Measurements from ENCODE around the gene MYO16.

MYO16 gene

GRCh38 chr13:108741930-108742329 lies 112.5 kb downstream of the MYO16 start:
- peaks cover 5% of the 10 kb centered on the region for H3K9me3 Mint-ChIP-seq
- no peaks in the 10 kb centered on the region for H3K36me3 Mint-ChIP-seq (ENCODE audit: low read depth)
- no peak overlapping the region for H3K4me3 Mint-ChIP-seq
- no peaks in the 10 kb centered on the region for H3K27me3 Mint-ChIP-seq (ENCODE audit: low read depth)
- H3K4me1 Mint-ChIP-seq (ENCODE audit: low read depth), result no peaks in the 10 kb centered on the region
- no peak overlapping the region for H3K27ac Mint-ChIP-seq

DNA sequence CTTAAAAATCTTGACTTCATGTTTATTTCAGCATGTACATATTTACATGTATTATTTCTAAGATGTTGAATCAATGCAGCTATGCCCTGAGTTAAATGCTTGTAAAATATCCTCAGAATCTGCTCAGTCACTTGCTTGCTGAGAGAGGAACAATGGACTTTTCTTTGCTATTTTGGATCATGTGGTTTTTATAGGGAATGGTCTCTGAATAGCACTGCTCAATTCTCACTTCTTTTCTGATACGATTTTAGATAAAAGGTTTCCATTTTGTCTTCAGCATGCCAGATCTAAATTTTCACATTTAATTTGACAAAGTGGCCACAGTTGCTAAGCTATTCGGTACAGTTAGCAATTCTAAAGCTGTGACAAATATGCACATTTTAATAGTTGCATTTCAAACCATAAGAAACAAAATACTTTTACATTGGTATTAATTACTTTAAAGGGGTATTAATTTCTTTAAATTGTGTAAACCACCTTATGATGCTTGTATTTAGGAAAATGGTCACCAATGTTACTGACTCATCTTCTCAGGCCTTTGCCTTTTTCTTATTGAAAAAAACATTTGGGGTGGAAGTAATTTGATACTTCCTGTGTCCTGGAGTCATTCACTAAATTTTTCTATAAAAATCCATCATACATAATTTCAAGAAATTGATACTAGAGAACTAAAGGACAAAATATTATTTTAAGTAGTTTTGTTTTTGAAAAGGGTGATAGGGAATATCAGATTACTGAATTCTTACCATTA lies 113.5 kb downstream of the MYO16 start:
- Mint-ChIP-seq H3K9me3 (peaks cover 4% of the 10 kb centered on the region), H3K4me3 (no peak overlapping the region), H3K36me3 (ENCODE audit: low read depth) (no peaks in the 10 kb centered on the region), H3K27me3 (ENCODE audit: low read depth) (no peaks in the 10 kb centered on the region), H3K27ac (no peak overlapping the region), H3K4me1 (ENCODE audit: low read depth) (no peaks in the 10 kb centered on the region)

- H3K4me3 Mint-ChIP-seq, result no peak overlapping the region
- H3K36me3 Mint-ChIP-seq (ENCODE audit: low read depth), result no peaks in the 10 kb centered on the region
- H3K9me3 Mint-ChIP-seq, result no peaks in the 10 kb centered on the region
- no peaks in the 10 kb centered on the region for H3K27me3 Mint-ChIP-seq (ENCODE audit: low read depth)
- H3K4me1 Mint-ChIP-seq (ENCODE audit: low read depth), result no peaks in the 10 kb centered on the region
- H3K27ac Mint-ChIP-seq, result no peak overlapping the region
Observed at GRCh38 chr13:108743522-108743921, 114.1 kb downstream of the MYO16 start.

DNA sequence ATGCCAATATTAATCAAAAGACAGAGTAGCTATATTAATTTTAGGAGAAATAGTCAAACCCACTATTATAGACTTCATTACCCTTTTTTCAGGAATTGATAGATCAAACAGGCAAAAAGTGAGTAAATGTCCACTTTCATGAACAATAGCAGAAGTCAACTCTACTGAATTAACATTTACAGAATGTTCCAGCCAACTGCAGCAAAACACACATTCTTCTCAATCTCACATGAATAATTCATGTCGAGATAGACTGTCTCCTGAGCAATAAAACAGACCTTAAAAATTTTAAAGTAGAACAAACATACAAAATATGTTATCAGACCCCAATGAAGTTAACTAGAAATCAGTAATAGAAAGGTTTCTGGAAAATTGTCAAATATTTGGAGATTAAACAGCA lies 118.4 kb downstream of the MYO16 start:
- Mint-ChIP-seq H3K27ac (no peak overlapping the region), H3K9me3 (no peaks in the 10 kb centered on the region)

GRCh38 chr13:108752276-108752675 lies 122.9 kb downstream of the MYO16 start:
- Mint-ChIP-seq H3K9me3 (no peaks in the 10 kb centered on the region), H3K27ac (no peak overlapping the region), H3K4me3 (no peak overlapping the region), H3K4me1 (ENCODE audit: low read depth) (no peaks in the 10 kb centered on the region), H3K36me3 (ENCODE audit: low read depth) (no peaks in the 10 kb centered on the region), H3K27me3 (ENCODE audit: low read depth) (no peaks in the 10 kb centered on the region)

More for the DNA sequence above, 118.4 kb downstream of the MYO16 start:
- Mint-ChIP-seq H3K4me3 (no peak overlapping the region), H3K4me1 (ENCODE audit: low read depth) (no peaks in the 10 kb centered on the region), H3K27me3 (ENCODE audit: low read depth) (no peaks in the 10 kb centered on the region), H3K36me3 (ENCODE audit: low read depth) (no peaks in the 10 kb centered on the region)

DNA sequence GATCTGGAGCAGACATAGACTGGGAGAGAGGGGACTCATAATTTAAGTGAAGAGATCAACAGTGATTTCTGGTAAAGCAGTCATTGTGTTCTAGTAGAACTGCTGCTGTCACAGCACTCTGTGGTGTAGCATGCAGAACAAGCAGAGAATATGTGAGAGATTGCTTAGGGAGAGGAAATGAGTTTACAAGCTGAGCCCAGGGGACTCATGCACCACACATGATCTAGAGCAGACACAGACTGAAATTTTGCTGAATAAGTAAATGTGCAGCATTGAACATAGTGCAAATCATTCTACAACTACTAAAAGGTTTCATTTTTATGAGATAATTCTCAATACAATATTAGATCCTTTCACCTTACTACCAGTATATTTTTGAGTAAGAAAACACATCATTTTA lies 125.7 kb downstream of the MYO16 start:
- no peaks in the 10 kb centered on the region for H3K27me3 Mint-ChIP-seq (ENCODE audit: low read depth)
- H3K4me1 Mint-ChIP-seq (ENCODE audit: low read depth), result no peaks in the 10 kb centered on the region
- no peaks in the 10 kb centered on the region for H3K36me3 Mint-ChIP-seq (ENCODE audit: low read depth)
- no peaks in the 10 kb centered on the region for H3K9me3 Mint-ChIP-seq
- no peak overlapping the region for H3K4me3 Mint-ChIP-seq
- H3K27ac Mint-ChIP-seq, result no peak overlapping the region

DNA sequence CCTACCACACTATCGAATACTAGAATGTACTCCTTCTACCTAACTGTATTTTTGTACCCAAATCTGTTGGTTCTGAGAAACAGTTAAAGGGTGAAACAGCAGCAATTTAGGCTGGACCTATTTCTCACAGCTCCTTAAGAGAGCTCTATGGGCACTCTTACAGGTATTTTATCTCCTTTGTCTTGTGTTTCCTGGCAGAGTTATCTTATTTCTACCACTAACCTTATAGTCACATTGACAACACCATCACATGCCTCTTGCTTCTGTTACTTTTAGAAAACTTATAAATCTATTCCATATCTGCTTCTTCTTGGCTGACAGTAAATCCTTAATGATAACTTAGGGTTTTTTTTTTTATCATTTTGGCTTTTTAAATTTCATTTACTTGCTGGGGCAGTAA lies 130.7 kb downstream of the MYO16 start:
- Mint-ChIP-seq H3K9me3 (no peaks in the 10 kb centered on the region), H3K4me1 (ENCODE audit: low read depth) (no peaks in the 10 kb centered on the region), H3K27ac (no peak overlapping the region), H3K27me3 (ENCODE audit: low read depth) (no peaks in the 10 kb centered on the region), H3K4me3 (no peak overlapping the region), H3K36me3 (ENCODE audit: low read depth) (no peaks in the 10 kb centered on the region)

DNA sequence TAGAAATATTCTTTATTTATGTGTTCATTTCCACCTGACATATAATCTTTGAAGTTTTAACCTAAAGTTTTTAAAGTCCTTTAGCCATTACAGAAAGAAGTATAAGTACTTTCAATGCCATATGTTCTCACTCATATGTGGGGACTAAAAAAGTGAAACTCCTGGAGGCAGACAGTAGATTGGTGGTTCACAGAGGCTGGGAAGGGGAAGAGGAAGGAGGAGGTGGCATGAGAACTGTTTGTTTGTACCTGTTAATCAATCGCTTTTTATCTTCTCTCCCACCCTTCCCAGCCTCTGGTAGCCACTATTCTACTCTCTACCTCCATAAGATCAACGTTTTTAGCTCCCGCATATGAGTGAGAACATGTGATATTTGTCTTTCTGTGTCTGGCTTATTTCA lies 131.1 kb downstream of the MYO16 start:
- Mint-ChIP-seq H3K4me3 (no peak overlapping the region), H3K36me3 (ENCODE audit: low read depth) (no peaks in the 10 kb centered on the region), H3K9me3 (no peaks in the 10 kb centered on the region), H3K4me1 (ENCODE audit: low read depth) (no peaks in the 10 kb centered on the region), H3K27ac (no peak overlapping the region), H3K27me3 (ENCODE audit: low read depth) (no peaks in the 10 kb centered on the region)

- no peaks in the 10 kb centered on the region for H3K9me3 Mint-ChIP-seq
- no peak overlapping the region for H3K27ac Mint-ChIP-seq
Observed at GRCh38 chr13:108768035-108768434, 138.6 kb downstream of the MYO16 start.

GRCh38 chr13:108769213-108770070 lies 140.0 kb downstream of the MYO16 start:
- Mint-ChIP-seq H3K27ac (no peak overlapping the region), H3K9me3 (no peaks in the 10 kb centered on the region), H3K4me3 (no peak overlapping the region), H3K4me1 (ENCODE audit: low read depth) (no peaks in the 10 kb centered on the region), H3K36me3 (ENCODE audit: low read depth) (no peaks in the 10 kb centered on the region), H3K27me3 (ENCODE audit: low read depth) (no peaks in the 10 kb centered on the region)

More at GRCh38 chr13:108768035-108768434, 138.6 kb downstream of the MYO16 start:
- no peaks in the 10 kb centered on the region for H3K27me3 Mint-ChIP-seq (ENCODE audit: low read depth)
- no peaks in the 10 kb centered on the region for H3K36me3 Mint-ChIP-seq (ENCODE audit: low read depth)
- H3K4me1 Mint-ChIP-seq (ENCODE audit: low read depth), result no peaks in the 10 kb centered on the region
- H3K4me3 Mint-ChIP-seq, result no peak overlapping the region

GRCh38 chr13:108775597-108775996 lies 146.2 kb downstream of the MYO16 start:
- Mint-ChIP-seq H3K4me1 (ENCODE audit: low read depth) (no peaks in the 10 kb centered on the region), H3K9me3 (no peaks in the 10 kb centered on the region), H3K4me3 (no peak overlapping the region), H3K27me3 (ENCODE audit: low read depth) (no peaks in the 10 kb centered on the region), H3K27ac (no peak overlapping the region), H3K36me3 (ENCODE audit: low read depth) (no peaks in the 10 kb centered on the region)

DNA sequence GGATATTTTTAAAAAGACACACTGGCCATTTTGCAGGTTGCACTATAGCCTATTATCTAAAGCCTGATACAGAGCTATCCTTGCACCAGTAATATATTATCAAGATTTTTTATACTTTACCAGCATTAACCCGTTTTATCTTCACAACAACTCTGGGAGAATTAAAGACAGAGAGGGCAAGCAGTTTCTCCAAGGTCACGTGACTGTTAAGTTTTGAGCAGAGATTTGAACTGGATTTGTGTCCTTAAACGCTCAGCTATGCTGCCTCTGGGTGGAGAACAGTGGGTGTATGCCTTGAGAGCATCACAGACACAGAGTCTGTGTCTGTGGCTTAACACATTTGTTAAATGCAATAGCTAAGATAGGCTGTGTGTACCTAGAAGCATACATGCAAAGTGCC lies 147.2 kb downstream of the MYO16 start:
- no peaks in the 10 kb centered on the region for H3K4me1 Mint-ChIP-seq (ENCODE audit: low read depth)
- H3K9me3 Mint-ChIP-seq, result no peaks in the 10 kb centered on the region
- H3K27ac Mint-ChIP-seq, result no peak overlapping the region
- no peaks in the 10 kb centered on the region for H3K27me3 Mint-ChIP-seq (ENCODE audit: low read depth)
- H3K36me3 Mint-ChIP-seq (ENCODE audit: low read depth), result no peaks in the 10 kb centered on the region
- no peak overlapping the region for H3K4me3 Mint-ChIP-seq

- H3K4me1 Mint-ChIP-seq (ENCODE audit: low read depth), result no peaks in the 10 kb centered on the region
- H3K27ac Mint-ChIP-seq, result no peak overlapping the region
- H3K4me3 Mint-ChIP-seq, result no peak overlapping the region
- H3K27me3 Mint-ChIP-seq (ENCODE audit: low read depth), result no peaks in the 10 kb centered on the region
- H3K9me3 Mint-ChIP-seq, result no peaks in the 10 kb centered on the region
- H3K36me3 Mint-ChIP-seq (ENCODE audit: low read depth), result no peaks in the 10 kb centered on the region
Observed at GRCh38 chr13:108777421-108778420, 148.3 kb downstream of the MYO16 start.

DNA sequence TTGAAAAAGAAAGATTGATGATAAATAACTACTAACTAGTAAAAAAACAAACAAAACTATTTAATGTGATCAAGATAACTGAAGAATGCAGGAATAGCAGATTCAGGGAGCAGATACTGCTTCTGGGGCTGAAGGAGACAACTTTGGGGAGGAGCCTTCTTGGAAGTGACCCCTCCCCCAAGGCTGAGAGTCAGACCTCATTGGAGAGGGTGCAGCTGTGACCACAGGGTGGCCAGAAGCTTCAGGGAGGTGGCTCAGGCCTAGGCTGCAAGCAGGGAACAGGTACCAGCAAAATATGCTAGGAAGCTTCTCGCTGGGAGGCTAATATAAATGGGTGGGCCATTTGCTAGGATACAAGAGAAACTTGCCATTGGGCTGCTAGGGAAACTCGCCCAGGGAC lies 149.9 kb downstream of the MYO16 start:
- H3K9me3 Mint-ChIP-seq, result no peaks in the 10 kb centered on the region
- H3K27ac Mint-ChIP-seq, result no peak overlapping the region
- no peaks in the 10 kb centered on the region for H3K4me1 Mint-ChIP-seq (ENCODE audit: low read depth)
- H3K36me3 Mint-ChIP-seq (ENCODE audit: low read depth), result no peaks in the 10 kb centered on the region
- no peak overlapping the region for H3K4me3 Mint-ChIP-seq
- no peaks in the 10 kb centered on the region for H3K27me3 Mint-ChIP-seq (ENCODE audit: low read depth)

Data from T-helper 1 cell treated with Interleukin-12 subunit alpha and Interleukin-12 subunit beta and Interleukin-4 antibody, amounts not matched to agents 30 μg/mL and 1 μg/mL, for 36 hours (primary cell).